Cardiac muscle cell (in vitro differentiated cells and primary cell): ENCODE data around the gene ZMIZ2. TPM values are rescaled to one million over a fixed set of nuclear protein-coding genes. Genes with fewer than 3 reads are reported as not detected.
A peak's percentile ranks its signal among the peaks of the same experiment; 100 is the strongest.
"Not testable (repeated sequence)": the region's sequence is repeated elsewhere in the genome, so short reads cannot be mapped to it uniquely, and the experiment has no call there.

Source experiments
- DNase-seq, 2 donors: peaks; one replicate each; pipeline versions ENCODE4 v3.0.0 to v3.0.0-alpha.2; 2010 to 2017; ENCODE audit warnings: low read depth in 1 of 2, low spot score in 1 of 2
- H3K27ac ChIP-seq: fragments of 200-600 bp; sonication (generic); 2 replicates; pipeline ENCODE4 v1.5.1; 2016
- H3K27me3 ChIP-seq: fragments of 200-600 bp; sonication (generic); 2 replicates; pipeline ENCODE4 v1.6.0; 2016; ENCODE audit warnings: control low read depth
- H3K36me3 ChIP-seq: fragments of 200-600 bp; sonication (generic); 2 replicates; pipeline ENCODE4 v1.5.1; 2016; ENCODE audit warnings: control low read depth
- H3K4me1 ChIP-seq: fragments of 200-600 bp; sonication (generic); 2 replicates; pipeline ENCODE4 v1.8.1; 2017; ENCODE audit warnings: low read depth, mild to moderate bottlenecking, mixed run types
- H3K4me3 ChIP-seq: fragments of 200-600 bp; sonication (generic); 2 replicates; pipeline ENCODE4 v1.5.1; 2016; ENCODE audit warnings: mild to moderate bottlenecking
- H3K9me3 ChIP-seq: fragments of 200-600 bp; sonication (generic); 2 replicates; pipeline ENCODE4 v1.5.1; 2017; ENCODE audit warnings: low read depth, mild to moderate bottlenecking, control low read depth
- polyA plus RNA-seq: library from polyadenylated mRNA; unstranded; fragments of >200 nt; fragmentation: Nextera tagmentation; extraction: Ambion mirVana; gene quantifications from 2 replicates; pipeline ENCODE4 v1.2.1, GENCODE V29; 2016
- total RNA-seq: library from RNA; depleted of rRNA; stranded (reverse); fragments of >200 nt; gene quantifications from 2 replicates; pipeline ENCODE4 v1.2.3, GENCODE V29; 2016
- TF ChIP-seq, protein P1 (sequence below): IDR thresholded peaks from 2 replicates; pipeline ENCODE4 v1.5.1; 2012; ENCODE audit warnings: low read depth, mild to moderate bottlenecking, low read length

Gene ZMIZ2, protein sequence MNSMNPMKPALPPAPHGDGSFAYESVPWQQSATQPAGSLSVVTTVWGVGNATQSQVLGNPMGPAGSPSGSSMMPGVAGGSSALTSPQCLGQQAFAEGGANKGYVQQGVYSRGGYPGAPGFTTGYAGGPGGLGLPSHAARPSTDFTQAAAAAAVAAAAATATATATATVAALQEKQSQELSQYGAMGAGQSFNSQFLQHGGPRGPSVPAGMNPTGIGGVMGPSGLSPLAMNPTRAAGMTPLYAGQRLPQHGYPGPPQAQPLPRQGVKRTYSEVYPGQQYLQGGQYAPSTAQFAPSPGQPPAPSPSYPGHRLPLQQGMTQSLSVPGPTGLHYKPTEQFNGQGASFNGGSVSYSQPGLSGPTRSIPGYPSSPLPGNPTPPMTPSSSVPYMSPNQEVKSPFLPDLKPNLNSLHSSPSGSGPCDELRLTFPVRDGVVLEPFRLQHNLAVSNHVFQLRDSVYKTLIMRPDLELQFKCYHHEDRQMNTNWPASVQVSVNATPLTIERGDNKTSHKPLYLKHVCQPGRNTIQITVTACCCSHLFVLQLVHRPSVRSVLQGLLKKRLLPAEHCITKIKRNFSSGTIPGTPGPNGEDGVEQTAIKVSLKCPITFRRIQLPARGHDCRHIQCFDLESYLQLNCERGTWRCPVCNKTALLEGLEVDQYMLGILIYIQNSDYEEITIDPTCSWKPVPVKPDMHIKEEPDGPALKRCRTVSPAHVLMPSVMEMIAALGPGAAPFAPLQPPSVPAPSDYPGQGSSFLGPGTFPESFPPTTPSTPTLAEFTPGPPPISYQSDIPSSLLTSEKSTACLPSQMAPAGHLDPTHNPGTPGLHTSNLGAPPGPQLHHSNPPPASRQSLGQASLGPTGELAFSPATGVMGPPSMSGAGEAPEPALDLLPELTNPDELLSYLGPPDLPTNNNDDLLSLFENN
- 30.4 and 47.7 TPM in 2 replicates for total RNA-seq
- polyA plus RNA-seq: 58.9 and 70.2 TPM in 2 replicates

- TF ChIP-seq, protein P1, sequence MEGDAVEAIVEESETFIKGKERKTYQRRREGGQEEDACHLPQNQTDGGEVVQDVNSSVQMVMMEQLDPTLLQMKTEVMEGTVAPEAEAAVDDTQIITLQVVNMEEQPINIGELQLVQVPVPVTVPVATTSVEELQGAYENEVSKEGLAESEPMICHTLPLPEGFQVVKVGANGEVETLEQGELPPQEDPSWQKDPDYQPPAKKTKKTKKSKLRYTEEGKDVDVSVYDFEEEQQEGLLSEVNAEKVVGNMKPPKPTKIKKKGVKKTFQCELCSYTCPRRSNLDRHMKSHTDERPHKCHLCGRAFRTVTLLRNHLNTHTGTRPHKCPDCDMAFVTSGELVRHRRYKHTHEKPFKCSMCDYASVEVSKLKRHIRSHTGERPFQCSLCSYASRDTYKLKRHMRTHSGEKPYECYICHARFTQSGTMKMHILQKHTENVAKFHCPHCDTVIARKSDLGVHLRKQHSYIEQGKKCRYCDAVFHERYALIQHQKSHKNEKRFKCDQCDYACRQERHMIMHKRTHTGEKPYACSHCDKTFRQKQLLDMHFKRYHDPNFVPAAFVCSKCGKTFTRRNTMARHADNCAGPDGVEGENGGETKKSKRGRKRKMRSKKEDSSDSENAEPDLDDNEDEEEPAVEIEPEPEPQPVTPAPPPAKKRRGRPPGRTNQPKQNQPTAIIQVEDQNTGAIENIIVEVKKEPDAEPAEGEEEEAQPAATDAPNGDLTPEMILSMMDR: no peak
- H3K4me3 ChIP-seq: peak within 1 kb of the TSS; percentile 97
- peaks cover 13% of the 10 kb centered on the region for H3K4me1 ChIP-seq
- H3K27ac ChIP-seq: peak within 1 kb of the TSS; percentile 98
- no peaks in the 10 kb centered on the region for H3K36me3 ChIP-seq
- no peaks in the 10 kb centered on the region for H3K27me3 ChIP-seq
- DNase-seq: peak; percentile 93 to 95
- no peaks in the 10 kb centered on the region for H3K9me3 ChIP-seq
Observed at GRCh38 chr7:44748045-44748947, at the start of gene ZMIZ2. Gene ZMIZ2, plus strand, starts transcription at chr7:44748847. Its CDS starts 7,403 bp downstream, at chr7:44756250.

- not testable (repeated sequence) for H3K9me3 ChIP-seq, H3K27me3 ChIP-seq, H3K27ac ChIP-seq, H3K4me3 ChIP-seq, DNase-seq, H3K4me1 ChIP-seq
- peaks cover 54% of the 10 kb centered on the region for H3K36me3 ChIP-seq
Observed at GRCh38 chr7:44699598-44699997, 49.0 kb upstream of the ZMIZ2 start.

GRCh38 chr7:44700322-44700721 is 48.3 kb upstream of the ZMIZ2 start:
- Histone ChIP-seq H3K9me3 (no peaks in the 10 kb centered on the region), H3K36me3 (peaks cover 48% of the 10 kb centered on the region), H3K4me3 (no peak overlapping the region), H3K27me3 (no peaks in the 10 kb centered on the region), H3K27ac (no peak overlapping the region), H3K4me1 (no peaks in the 10 kb centered on the region)
- DNase-seq: no peak
- TF ChIP-seq, protein P1: no peak

GRCh38 chr7:44703391-44703790 is 45.3 kb upstream of the ZMIZ2 start:
- peaks cover 38% of the 10 kb centered on the region for H3K36me3 ChIP-seq
- DNase-seq: not testable (repeated sequence)

GRCh38 chr7:44703921-44704320 is 44.7 kb upstream of the ZMIZ2 start:
- H3K27me3 ChIP-seq: no peaks in the 10 kb centered on the region
- H3K4me1 ChIP-seq: no peaks in the 10 kb centered on the region
- no peak overlapping the region for H3K4me3 ChIP-seq
- H3K36me3 ChIP-seq: peaks cover 39% of the 10 kb centered on the region
- no peaks in the 10 kb centered on the region for H3K9me3 ChIP-seq
- H3K27ac ChIP-seq: no peak overlapping the region
- TF ChIP-seq, protein P1: no peak
- no peak for DNase-seq

More at GRCh38 chr7:44703391-44703790, 45.3 kb upstream of the ZMIZ2 start:
- not testable (repeated sequence) for H3K4me1 ChIP-seq, H3K9me3 ChIP-seq, H3K27me3 ChIP-seq, H3K27ac ChIP-seq, H3K4me3 ChIP-seq

DNA sequence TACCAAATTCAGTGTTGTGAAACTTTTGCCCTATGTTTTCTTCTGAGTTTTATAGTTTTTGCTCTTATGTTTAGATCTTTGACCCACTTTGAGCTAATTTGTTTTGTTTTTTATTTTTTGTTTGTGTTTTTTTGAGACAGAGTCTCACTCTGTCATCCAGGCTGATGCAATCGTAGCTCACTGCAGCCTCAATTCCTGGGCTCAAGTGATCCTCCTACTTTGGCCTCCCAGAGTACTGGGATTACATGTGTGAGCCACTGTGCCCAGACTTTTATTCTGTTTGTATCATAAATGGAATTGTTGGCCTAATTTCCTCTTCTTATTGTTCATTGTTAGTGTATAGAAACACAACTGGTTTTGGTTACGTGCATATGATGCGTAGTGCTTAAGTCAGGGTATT is 43.2 kb upstream of the ZMIZ2 start:
- Histone ChIP-seq H3K4me1 (no peaks in the 10 kb centered on the region), H3K27me3 (no peaks in the 10 kb centered on the region), H3K27ac (no peak overlapping the region), H3K9me3 (no peaks in the 10 kb centered on the region), H3K36me3 (peaks cover 29% of the 10 kb centered on the region), H3K4me3 (no peak overlapping the region)
- no peak for DNase-seq
- TF ChIP-seq, protein P1: no peak
